GM12874 (cell line): ENCODE measurements around the gene PACRG.

Experiments
- TF ChIP-seq, protein P1 (sequence below): IDR thresholded peaks from 2 replicates; pipeline ENCODE4 v1.5.1; 2011; ENCODE audit warnings: low read depth, mild to moderate bottlenecking, control low read depth, low read length, moderate library complexity; ENCODE audit not compliant: insufficient read depth

Gene PACRG

GRCh38 chr6:162700966-162701365 lies 26.8 kb upstream of the PACRG start:
- TF ChIP-seq, protein P1, sequence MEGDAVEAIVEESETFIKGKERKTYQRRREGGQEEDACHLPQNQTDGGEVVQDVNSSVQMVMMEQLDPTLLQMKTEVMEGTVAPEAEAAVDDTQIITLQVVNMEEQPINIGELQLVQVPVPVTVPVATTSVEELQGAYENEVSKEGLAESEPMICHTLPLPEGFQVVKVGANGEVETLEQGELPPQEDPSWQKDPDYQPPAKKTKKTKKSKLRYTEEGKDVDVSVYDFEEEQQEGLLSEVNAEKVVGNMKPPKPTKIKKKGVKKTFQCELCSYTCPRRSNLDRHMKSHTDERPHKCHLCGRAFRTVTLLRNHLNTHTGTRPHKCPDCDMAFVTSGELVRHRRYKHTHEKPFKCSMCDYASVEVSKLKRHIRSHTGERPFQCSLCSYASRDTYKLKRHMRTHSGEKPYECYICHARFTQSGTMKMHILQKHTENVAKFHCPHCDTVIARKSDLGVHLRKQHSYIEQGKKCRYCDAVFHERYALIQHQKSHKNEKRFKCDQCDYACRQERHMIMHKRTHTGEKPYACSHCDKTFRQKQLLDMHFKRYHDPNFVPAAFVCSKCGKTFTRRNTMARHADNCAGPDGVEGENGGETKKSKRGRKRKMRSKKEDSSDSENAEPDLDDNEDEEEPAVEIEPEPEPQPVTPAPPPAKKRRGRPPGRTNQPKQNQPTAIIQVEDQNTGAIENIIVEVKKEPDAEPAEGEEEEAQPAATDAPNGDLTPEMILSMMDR = no peak

- TF ChIP-seq, protein P1 = no peak
Observed at GRCh38 chr6:162701551-162701950, 26.2 kb upstream of the PACRG start.

DNA sequence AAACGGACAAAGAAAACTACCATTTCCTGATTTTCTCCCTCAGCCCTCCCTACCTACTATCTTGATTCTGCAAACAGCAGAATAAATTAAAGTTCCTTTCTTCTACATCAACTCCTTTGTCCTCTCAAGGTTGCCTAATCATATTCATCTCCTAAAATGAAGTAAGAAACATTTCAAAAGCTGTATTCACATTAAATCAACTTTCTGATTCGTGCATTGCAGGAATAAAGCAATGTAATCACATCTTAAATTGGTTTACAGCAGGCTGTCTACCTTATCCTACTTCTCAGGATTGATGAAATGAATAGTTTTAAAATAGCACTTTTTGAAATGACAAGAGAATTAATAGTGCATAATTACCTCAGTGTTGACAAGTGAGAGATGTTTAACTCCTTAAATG lies 25.3 kb upstream of the PACRG start:
- TF ChIP-seq, protein P1 = no peak

DNA sequence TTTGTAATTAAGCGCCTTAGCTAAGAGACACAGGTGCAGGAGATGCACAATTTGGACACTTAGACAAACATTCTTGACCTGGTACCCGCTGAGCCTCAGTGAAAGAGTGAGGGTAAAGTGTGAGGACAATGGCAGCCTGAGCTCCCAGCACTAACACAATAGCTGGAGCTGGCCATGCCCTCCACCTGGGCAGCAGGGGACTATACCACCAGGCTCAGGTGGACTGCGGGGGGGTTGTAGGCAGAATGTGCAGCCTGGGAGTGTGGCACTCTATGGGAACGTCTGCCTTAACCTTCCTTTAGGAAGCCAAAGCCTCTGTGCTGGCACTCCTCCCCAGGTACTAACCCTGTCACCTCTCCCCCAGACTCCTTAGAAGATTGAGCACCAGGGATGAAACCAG lies 23.8 kb upstream of the PACRG start:
- TF ChIP-seq, protein P1 = no peak

DNA sequence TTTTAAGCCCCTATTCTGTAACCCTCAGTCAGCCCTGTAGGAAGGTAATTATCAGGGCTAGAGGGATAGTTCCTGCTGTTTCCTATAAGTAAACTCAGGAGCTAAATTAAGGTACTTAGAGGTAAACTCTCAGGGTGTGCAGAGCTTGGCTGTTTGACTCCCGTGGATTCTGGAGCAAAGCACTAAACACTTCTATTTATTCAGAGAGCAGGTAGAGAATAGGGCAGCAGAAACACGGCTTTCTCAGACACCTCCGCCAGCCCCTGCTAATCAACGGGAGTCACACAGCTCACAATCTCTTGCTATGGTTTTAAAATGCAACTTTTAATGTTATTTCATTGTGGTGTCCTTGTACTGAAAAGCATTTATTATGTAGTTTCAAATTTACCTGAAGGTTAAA lies 22.0 kb upstream of the PACRG start:
- TF ChIP-seq, protein P1 = no peak

DNA sequence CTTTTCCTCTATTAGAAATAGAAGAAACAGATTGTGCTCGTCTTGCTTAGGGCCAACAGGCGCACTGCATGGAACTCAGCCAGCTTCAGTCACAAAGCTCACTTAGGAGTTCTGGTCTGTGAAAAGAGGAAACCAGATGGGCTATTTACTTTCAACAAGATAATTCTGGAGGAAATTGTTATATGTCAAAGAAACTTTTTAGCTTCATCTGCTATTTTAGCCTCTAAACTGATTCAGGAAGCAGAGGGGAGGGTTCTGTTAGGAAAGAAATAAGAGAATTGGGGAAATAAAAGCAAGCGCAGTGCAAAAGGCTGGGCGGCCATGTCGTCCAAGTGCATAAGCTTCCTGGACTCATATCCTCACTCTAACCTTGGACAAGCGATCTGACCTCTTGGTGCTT lies 21.5 kb upstream of the PACRG start:
- TF ChIP-seq, protein P1 = no peak

GRCh38 chr6:162708971-162709370 lies 18.8 kb upstream of the PACRG start:
- TF ChIP-seq, protein P1 = no peak

DNA sequence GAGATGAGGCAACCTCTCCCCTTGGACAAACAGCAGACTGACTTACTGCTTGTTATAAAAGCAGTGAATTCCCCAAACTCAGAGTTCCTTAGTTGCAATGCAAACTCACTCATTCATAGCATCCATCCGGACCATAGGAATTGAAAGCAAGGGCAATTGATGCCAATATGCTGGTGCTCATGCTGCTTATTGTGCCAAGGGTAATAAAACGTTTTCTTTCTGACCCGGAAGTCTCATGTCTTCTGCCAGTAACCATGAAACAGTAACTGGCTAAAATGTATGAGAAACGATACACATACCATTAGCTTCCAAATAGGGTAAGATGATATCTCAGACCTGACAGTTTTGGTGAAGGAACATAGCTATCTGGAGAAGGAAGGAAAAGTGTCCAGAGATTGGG lies 18.3 kb upstream of the PACRG start:
- TF ChIP-seq, protein P1 = no peak
